H1 (cell line): ENCODE measurements around the gene EPB41L3. TPM values are rescaled to one million over a fixed set of nuclear protein-coding genes. Genes with fewer than 3 reads are reported as not detected.

Source experiments
- EGR1 ChIP-seq: IDR thresholded peaks from 2 replicates; pipeline ENCODE4 v1.6.1; 2011; ENCODE audit warnings: low read depth, low read length, borderline replicate concordance
- EZH2 ChIP-seq: fragments of 200-600 bp; sonication (generic); IDR thresholded peaks from 2 replicates; pipeline ENCODE4 v1.7.1; 2012; ENCODE audit warnings: low read depth, mild to moderate bottlenecking, moderate library complexity, low read length, inconsistent platforms; ENCODE audit not compliant: severe bottlenecking
- GABPA ChIP-seq: IDR thresholded peaks from 2 replicates; pipeline ENCODE4 v1.6.1; 2011; ENCODE audit warnings: mild to moderate bottlenecking, low read length, moderate library complexity, borderline replicate concordance; ENCODE audit not compliant: insufficient read depth
- KDM4A ChIP-seq: IDR thresholded peaks from one replicate; pipeline ENCODE4 v1.7.1; 2012; ENCODE audit warnings: low read depth, mild to moderate bottlenecking, moderate library complexity, low read length, inconsistent platforms; ENCODE audit not compliant: severe bottlenecking
- SIN3A ChIP-seq, 2 experiments: IDR thresholded peaks in 1 of 2; conservative IDR thresholded peaks in 1 of 2; 2 replicates each; pipeline ENCODE4 v1.6.1; 2011 to 2012; ENCODE audit warnings: low read length in 2 of 2, improper control_type of control experiment in 1 of 2, low read depth in 1 of 2, mild to moderate bottlenecking in 1 of 2
- SRF ChIP-seq: IDR thresholded peaks from 2 replicates; pipeline ENCODE4 v1.6.1; 2011; ENCODE audit warnings: mild to moderate bottlenecking, low read depth, low read length, moderate library complexity
- polyA plus RNA-seq, 7 experiments: library from polyadenylated mRNA; depleted of rRNA in 3 of 7; stranded (reverse) in 5 of 7; unstranded in 2 of 7; fragments of >200 nt in 5 of 7; fragments of 200-250 nt in 2 of 7; gene quantifications; 1 replicate in 5 of 7; 2 replicates in 1 of 7; 4 replicates in 1 of 7; pipeline versions ENCODE4 v1.2.1 to v1.2.3, GENCODE V29; 2011 to 2013; ENCODE audit warnings: missing spikeins in 2 of 7, mixed read lengths in 2 of 7
- total RNA-seq: library from RNA; stranded (reverse); fragmentation: NEBNext Ultra II Directional; extraction: Animal tissue kit (Norgen Biotek cat#: 25700); gene quantifications from 2 replicates; pipeline ENCODE4 v1.2.1, GENCODE V29; 2021

EPB41L3 gene
- total and polyA plus RNA-seq, 2 of the 8 experiments (the other 6 are each of a cell fraction or from before 2014, with no cell fraction given) = 7.9 to 16.1 TPM

DNA sequence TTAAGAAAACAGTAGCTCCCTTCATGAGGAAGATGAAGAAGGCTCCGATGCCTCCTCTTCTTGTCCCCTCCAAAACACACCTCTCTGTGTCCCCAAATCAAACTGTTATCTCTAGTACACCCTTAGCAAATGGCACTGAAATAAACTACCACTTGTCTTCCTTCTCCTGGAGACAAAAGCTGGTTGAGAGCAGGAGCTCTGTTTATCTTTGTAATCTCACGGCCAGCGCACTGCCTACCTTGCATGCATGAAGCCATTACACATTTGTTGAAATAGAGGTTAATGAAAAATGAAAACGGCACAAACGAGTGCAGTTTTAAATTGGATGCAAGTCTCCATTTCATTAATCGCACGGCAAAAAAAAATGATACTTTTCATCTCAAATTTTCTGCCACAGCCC is 113.7 kb downstream of the EPB41L3 start (continued):
- TF ChIP-seq SRF = no peak
- no peak for TF ChIP-seq GABPA
- no peak for TF ChIP-seq KDM4A
- TF ChIP-seq EGR1 = no peak
- no peak for TF ChIP-seq EZH2
- no peak for TF ChIP-seq SIN3A (conservative IDR thresholded peaks at IDR 0.05 in 1 of 2, IDR thresholded peaks at IDR 0.05 in 1 of 2; ENCODE audit: low read depth in 1 of 2, low read length in 2 of 2)
